Gastroesophageal sphincter (tissue), 4 donors: Measurements from ENCODE around the gene CPSF3. TPM values are rescaled to one million over a fixed set of nuclear protein-coding genes. Genes with fewer than 3 reads are reported as not detected.

ENCODE experiments used
- ATAC-seq: fragments of 150-250 bp; one replicate; pipeline ENCODE4 v1.9.1; 2016; ENCODE audit warnings: mild to moderate bottlenecking, moderate library complexity
- H3K27ac ChIP-seq, 4 donors: fragments of 200-600 bp; sonication (generic) in 3 of 4; 1 replicate in 3 of 4; 2 replicates in 1 of 4; pipeline ENCODE4 v1.5.1; 2016 to 2019
- H3K27me3 ChIP-seq: fragments of 200-600 bp; sonication (generic); one replicate; pipeline ENCODE4 v1.5.1; 2019
- H3K36me3 ChIP-seq, 2 donors: fragments of 200-600 bp; sonication (generic); one replicate each; pipeline ENCODE4 v1.5.1; 2019; ENCODE audit warnings: control low read depth in 1 of 2
- H3K4me1 ChIP-seq, 3 donors: fragments of 200-600 bp; sonication (generic); 1 replicate in 2 of 3; 2 replicates in 1 of 3; pipeline ENCODE4 v1.5.1; 2016 to 2019; ENCODE audit warnings: control low read depth in 2 of 3
- H3K4me3 ChIP-seq, 2 donors: fragments of 200-600 bp; sonication (generic); one replicate each; pipeline ENCODE4 v1.5.1; 2019; ENCODE audit warnings: mild to moderate bottlenecking in 1 of 2, moderate library complexity in 1 of 2
- H3K9me3 ChIP-seq, 3 donors: fragments of 200-600 bp; sonication (generic); one replicate each; pipeline ENCODE4 v1.5.1; 2017 to 2019; ENCODE audit warnings: control low read depth in 2 of 3
- CTCF ChIP-seq, 4 experiments: fragments of 200-600 bp in 2 of 4; fragments of 450-650 bp in 2 of 4; sonication (generic) in 1 of 4; IDR thresholded peaks; one replicate each; pipeline ENCODE4 v1.5.1; 2017 to 2019; ENCODE audit warnings: antibody characterized with exemption in 4 of 4, mild to moderate bottlenecking in 2 of 4, moderate library complexity in 2 of 4
- EP300 ChIP-seq: sonication (generic); formaldehyde crosslinking; IDR thresholded peaks from one replicate; pipeline ENCODE4 v1.6.1; 2017; ENCODE audit warnings: antibody characterized with exemption, mild to moderate bottlenecking
- POLR2A ChIP-seq, 2 donors: fragments of 450-650 bp; IDR thresholded peaks; one replicate each; pipeline ENCODE4 v1.6.1; 2017; ENCODE audit warnings: antibody characterized with exemption in 2 of 2, mild to moderate bottlenecking in 2 of 2, moderate library complexity in 1 of 2
- POLR2AphosphoS5 ChIP-seq: sonication (generic); formaldehyde crosslinking; IDR thresholded peaks from one replicate; pipeline ENCODE4 v1.6.1; 2017; ENCODE audit warnings: antibody characterized with exemption
- WGBS, 2 donors: methylation state at CpG; one replicate each; pipeline ENCODE4 v1.1.5; 2018; ENCODE audit warnings: low coverage in 1 of 2; 5-methylcytosine and 5-hydroxymethylcytosine counted together
- total RNA-seq, 4 donors: library from RNA; depleted of rRNA; stranded (reverse); fragments of >200 nt; gene quantifications; one replicate each; pipeline ENCODE4 v1.1.0, GENCODE V29; 2016

The CPSF3 gene
- total RNA-seq, 4 donors from 2014 or later: 18.0 to 27.0 (median 26.1) TPM

GRCh38 chr2:9406529-9407362 is 16.7 kb upstream of the CPSF3 start:
- TF ChIP-seq EP300 (no peak), POLR2AphosphoS5 (no peak), POLR2A (IDR thresholded peaks at IDR 0.05) (no peak), CTCF (IDR thresholded peaks at IDR 0.05) (no peak)
- no peak overlapping the region for H3K4me3 ChIP-seq
- 40 to 45% methylated on average over 6 to 7 of the region's 13 CpGs for WGBS, 2 donors
- peak overlapping the region; percentile 8 to 65 (median 62) for H3K27ac ChIP-seq
- H3K36me3 ChIP-seq: peaks cover 0 to 71% of the 10 kb centered on the region in 2 donors
- peak; percentile 29 for ATAC-seq
- peaks cover 16 to 49% (median 20%) of the 10 kb centered on the region in 3 donors for H3K4me1 ChIP-seq
- H3K27me3 ChIP-seq: no peaks in the 10 kb centered on the region
- no peaks in the 10 kb centered on the region for H3K9me3 ChIP-seq

DNA sequence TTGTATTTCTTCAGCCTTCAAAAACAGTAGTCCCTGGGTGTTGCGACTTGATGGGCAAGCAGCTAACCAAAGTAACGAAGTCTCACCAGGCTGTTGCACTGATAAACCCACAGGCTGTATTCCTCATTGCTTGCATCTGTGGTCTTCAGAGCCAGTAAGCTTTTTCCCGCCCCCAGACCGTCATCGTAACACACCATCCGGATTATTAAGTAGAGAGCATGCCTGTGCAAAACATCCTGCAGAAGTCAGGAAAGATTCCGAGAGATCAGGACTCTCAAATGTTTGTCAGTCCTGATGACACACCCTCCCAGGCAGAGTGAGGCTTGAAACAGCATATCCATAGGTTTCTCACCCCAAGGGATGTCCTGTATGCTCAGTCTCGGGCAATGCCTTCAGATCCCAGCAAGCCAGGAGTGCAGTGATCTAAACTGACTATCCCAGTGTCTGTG is 16.1 kb upstream of the CPSF3 start:
- peak; percentile 13 for ATAC-seq
- Histone ChIP-seq H3K27ac (peak overlapping the region; percentile 8 to 65 (median 62)), H3K4me3 (no peak overlapping the region), H3K27me3 (no peaks in the 10 kb centered on the region), H3K4me1 (peaks cover 16 to 49% (median 20%) of the 10 kb centered on the region in 3 donors), H3K36me3 (peaks cover 0 to 69% of the 10 kb centered on the region in 2 donors), H3K9me3 (no peaks in the 10 kb centered on the region)
- no peak for TF ChIP-seq CTCF (IDR thresholded peaks at IDR 0.05)
- no peak for TF ChIP-seq EP300
- no peak for TF ChIP-seq POLR2AphosphoS5
- 58 to 63% methylated on average over 2 to 3 of the region's 8 CpGs for whole genome bisulfite sequencing, 2 donors

DNA sequence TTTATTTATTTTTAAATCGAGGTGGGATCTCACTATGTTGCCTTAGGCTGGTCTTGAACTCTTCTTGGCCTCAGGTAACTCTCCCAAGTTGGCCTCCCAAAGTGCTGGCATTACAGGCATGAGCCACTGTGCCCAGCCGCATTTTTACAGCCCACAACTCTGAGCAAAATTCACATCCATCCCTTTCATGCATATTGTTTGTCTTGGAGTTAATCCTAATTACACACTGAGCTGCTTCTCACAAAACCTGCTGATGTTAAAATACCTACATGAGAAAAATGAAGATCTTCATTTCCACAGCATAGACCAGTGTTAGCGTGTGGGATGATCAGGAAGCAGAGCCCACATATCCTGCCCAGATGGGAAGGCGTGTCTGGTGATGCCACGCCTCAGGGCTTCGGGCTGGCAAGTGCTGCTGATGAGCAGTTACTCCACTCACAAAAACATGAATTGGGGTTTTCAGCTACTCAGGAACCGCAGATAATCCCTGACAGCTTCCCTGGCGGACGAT is 14.8 kb upstream of the CPSF3 start:
- Histone ChIP-seq H3K36me3 (peaks cover 0 to 73% of the 10 kb centered on the region in 2 donors), H3K4me1 (peaks cover 16 to 37% (median 19%) of the 10 kb centered on the region in 3 donors), H3K4me3 (no peak overlapping the region), H3K27ac (peak overlapping the region in 2 of 4 donors; percentile 10 to 64), H3K27me3 (no peaks in the 10 kb centered on the region), H3K9me3 (no peaks in the 10 kb centered on the region)
- TF ChIP-seq POLR2AphosphoS5: no peak
- TF ChIP-seq CTCF (IDR thresholded peaks at IDR 0.05): no peak
- TF ChIP-seq POLR2A (IDR thresholded peaks at IDR 0.05): no peak
- no peak for TF ChIP-seq EP300
- 86 to 91% methylated on average over 6 to 9 of the region's 9 CpGs for WGBS, 2 donors
- no peak for ATAC-seq

DNA sequence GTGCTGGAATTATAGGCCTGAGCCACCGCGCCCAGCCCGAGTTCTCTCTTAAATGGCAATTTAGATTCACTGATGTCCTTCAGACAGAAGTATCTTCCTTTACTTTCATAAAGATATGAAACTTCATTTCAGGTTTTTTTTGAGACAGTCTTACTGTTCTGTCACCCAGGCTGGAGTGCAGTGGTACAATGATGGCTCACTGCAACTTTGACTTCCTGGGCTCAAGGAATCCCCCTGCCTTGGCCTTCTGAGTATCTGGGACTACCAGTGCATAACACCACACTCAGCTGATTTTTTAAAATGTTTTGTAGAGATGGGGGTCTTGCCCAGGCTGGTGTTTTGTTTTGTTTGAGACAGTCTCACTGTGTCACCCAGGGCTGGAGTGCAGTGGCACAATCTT is 13.3 kb upstream of the CPSF3 start:
- Histone ChIP-seq H3K4me3 (no peak overlapping the region), H3K27ac (no peak overlapping the region), H3K9me3 (no peaks in the 10 kb centered on the region), H3K4me1 (peaks cover 10 to 23% (median 12%) of the 10 kb centered on the region in 3 donors), H3K36me3 (peaks cover 0 to 82% of the 10 kb centered on the region in 2 donors), H3K27me3 (no peaks in the 10 kb centered on the region)
- TF ChIP-seq CTCF (IDR thresholded peaks at IDR 0.05): no peak
- no peak for TF ChIP-seq POLR2A (IDR thresholded peaks at IDR 0.05)
- no peak for TF ChIP-seq EP300
- no peak for TF ChIP-seq POLR2AphosphoS5
- WGBS, 2 donors: 91% methylated on average over 3 of the region's 3 CpGs; no CpG with 5 or more reads in 1 of the 2 donors
- ATAC-seq: no peak
